ENCODE results near the gene CACNA1H.
"Not testable (repeated sequence)": the region's sequence is repeated elsewhere in the genome, so short reads cannot be mapped to it uniquely, and the experiment has no call there.

The CACNA1H gene

DNA sequence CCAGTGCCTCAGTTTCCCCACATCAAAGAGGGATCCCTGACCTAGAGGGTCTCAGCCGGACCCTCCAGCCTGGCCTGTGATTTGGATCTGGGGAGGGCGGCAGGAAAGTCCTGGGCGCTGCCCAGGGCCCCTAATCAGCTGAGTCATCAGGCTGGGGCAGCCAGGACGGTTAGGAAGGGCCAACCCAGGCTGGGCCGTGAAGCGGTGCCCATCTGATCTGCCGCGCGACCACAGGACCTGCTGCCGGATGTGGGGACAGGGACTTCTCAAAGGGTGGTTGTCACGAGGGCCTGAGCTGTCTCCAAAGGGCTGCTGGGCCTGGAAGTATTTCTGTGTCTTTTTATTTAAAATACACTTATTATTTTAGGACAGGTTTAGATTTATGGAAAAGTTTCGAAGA is 92.0 kb downstream of the CACNA1H start:
- TF ChIP-seq NFRKB (IDR thresholded peaks at IDR 0.05) (no peak), SP1 (IDR thresholded peaks at IDR 0.05) (no peak), ELF4 (IDR thresholded peaks at IDR 0.05) (no peak)
- DNase-seq (ENCODE audit: extremely low spot score): no peak
- ChIA-PET POLR2A (no interaction called here), CTCF (no interaction called here)

- CTCF ChIA-PET: no interaction called here
Observed at GRCh38 chr16:1245452-1246020, 92.6 kb downstream of the CACNA1H start.

GRCh38 chr16:1247903-1248537 is 95.1 kb downstream of the CACNA1H start:
- DNase-seq (ENCODE audit: extremely low spot score); POLR2A ChIA-PET; CTCF ChIA-PET: not testable (repeated sequence)

More at GRCh38 chr16:1245452-1246020, 92.6 kb downstream of the CACNA1H start:
- no peak for DNase-seq (ENCODE audit: extremely low spot score)
- POLR2A ChIA-PET: no interaction called here
- TF ChIP-seq SUZ12 (IDR thresholded peaks at IDR 0.05): no peak
- TF ChIP-seq HDGF (IDR thresholded peaks at IDR 0.05; ENCODE audit: borderline replicate concordance): no peak
- no peak for TF ChIP-seq ELF4 (IDR thresholded peaks at IDR 0.05)
- no peak for TF ChIP-seq FOXM1 (IDR thresholded peaks at IDR 0.05; ENCODE audit: borderline replicate concordance)
- TF ChIP-seq CTBP1 (IDR thresholded peaks at IDR 0.05; ENCODE audit: borderline replicate concordance): no peak
- no peak for TF ChIP-seq LEF1 (IDR thresholded peaks at IDR 0.05; ENCODE audit: borderline replicate concordance)
- no peak for TF ChIP-seq TARDBP (IDR thresholded peaks at IDR 0.05)
- TF ChIP-seq ARNT (IDR thresholded peaks at IDR 0.05): no peak
- TF ChIP-seq FOXA1 (IDR thresholded peaks at IDR 0.05): no peak
- TF ChIP-seq ZNF384 (IDR thresholded peaks at IDR 0.05): no peak
- no peak for TF ChIP-seq L3MBTL2 (conservative IDR thresholded peaks at IDR 0.05)

DNA sequence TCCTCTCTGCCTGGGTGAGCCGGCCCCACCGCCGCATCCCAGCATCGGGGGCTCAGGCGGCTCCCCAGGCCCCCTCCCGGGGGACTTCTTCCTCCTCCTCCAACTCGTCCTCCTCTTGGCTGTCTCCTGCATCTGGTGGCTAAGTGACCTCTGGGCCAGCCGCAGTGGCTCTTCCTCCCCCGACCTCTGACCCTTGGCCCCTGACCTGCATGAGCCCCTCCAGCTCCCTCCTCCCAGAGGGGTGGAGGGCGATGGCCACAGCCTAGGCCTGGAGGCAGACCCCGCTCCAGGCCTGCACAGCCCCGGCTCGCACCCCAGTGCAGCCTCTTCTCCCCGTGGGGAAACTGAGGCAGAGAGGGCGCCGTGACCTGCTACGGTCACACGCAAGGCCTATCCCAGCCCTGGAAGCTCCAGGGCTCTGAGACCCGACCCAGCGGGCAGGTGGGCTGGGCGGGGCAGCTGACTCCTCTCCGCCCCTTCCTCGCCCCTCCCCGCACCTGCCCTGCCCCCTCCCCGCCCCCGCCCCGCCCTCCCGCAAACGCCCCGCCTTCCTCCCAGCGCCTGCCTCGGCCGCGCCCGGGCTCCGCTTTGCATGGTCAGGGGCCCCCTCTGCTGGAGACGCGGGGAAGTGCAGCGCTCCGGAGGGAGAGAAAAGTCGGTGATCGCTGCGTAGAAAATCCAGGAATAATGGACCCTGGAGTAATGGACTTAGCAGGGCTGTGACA is 96.3 kb downstream of the CACNA1H start:
- CTCF ChIA-PET; POLR2A ChIA-PET; DNase-seq (ENCODE audit: extremely low spot score): not testable (repeated sequence)

DNA sequence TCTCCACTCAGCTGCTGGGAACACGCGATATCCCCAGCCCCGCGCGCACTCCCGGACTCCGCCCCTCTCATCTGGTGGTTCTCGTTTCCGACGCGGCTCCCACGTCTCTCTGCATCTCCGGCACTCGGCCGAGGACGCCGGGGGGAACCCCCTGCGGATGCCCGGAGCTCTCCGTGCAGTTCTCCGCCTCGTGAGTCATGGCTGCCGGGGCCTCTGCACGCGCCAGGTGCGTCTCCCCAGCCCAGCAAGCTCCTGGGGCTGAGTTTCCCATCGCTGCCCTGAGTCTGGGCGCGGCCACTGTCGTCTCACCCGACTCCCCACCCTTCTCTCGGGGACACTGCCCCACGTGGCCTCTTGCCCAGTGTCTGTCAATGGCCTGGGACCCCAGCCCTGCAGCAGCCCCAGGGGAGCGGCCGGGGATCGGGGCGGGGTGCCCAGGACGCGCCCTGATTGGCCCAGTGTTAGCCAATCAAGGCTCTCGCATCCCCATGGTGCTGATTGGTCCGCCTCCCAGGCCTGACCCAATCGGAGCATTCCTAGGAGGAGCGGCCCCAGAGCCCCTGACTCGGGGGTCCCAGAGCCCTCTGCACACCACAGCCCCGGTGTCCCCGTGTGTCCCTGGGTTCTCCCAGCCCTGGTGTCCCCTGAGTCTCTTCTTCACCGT is 100.9 kb downstream of the CACNA1H start:
- CTCF ChIA-PET; DNase-seq (ENCODE audit: extremely low spot score); POLR2A ChIA-PET: not testable (repeated sequence)

DNA sequence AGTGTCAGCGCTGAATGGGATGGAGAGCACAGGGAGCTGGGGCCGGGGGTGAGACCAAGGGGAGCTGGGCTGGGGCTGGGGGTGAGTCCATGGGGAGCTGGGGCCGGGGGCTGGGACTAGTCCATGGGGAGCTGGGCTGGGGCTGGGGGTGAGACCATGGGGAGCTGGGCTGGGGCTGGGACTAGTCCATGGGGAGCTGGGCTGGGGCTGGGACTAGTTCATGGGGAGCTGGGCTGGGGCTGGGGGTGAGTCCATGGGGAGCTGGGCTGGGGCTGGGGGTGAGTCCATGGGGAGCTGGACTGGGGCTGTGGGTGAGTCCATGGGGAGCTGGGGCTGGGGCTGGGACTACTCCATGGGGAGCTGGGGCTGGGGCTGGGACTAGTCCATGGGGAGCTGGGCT is 101.9 kb downstream of the CACNA1H start:
- CTCF ChIA-PET; POLR2A ChIA-PET; DNase-seq (ENCODE audit: extremely low spot score): not testable (repeated sequence)

DNA sequence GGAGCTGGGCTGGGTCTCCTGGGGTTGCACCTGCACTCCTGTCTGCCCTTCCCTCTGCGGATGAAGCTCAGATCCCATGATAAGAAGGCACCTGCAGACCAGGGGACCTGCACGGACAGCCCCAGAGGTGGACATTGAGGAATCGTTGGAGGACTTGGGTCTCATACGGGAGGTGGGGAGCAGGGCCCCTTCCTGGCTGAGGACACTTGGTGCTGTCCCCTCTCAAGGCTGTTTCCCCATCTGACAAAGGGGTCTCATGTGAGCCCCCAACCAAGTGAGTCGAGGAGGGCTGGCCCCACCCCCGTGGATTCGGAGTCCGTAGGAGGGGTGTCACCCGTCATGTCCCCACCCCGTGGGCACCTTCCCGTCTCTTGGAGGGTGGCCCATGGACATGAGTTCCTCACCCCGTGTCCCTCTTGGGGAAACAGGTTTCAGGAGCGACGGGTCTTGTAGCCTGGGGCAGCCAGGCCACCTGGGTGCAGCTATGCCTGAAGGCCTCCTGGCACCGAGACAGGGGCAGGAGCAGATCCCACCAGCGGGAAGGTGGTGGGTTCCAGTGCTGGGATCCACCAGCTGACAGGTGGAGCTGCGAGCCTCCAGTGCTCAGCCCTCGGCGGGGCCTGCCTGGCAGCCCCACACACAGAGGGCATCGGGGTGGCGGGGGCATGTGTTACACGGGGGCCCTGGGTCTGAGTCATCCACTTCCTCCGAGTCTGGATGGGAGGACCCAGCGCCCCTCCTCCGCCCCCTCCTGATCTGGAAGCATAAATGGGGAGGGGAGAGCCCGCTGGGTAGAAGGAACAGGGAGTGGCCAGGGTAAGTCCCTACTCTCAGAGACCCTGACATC is 102.6 kb downstream of the CACNA1H start, which contains the start of gene TPSD1:
TPSD1 (plus strand) TSS at position 794 of the 847 bp plus-strand sequence. CDS start 212 bp downstream, outside the sequence.
- CTCF ChIA-PET; DNase-seq (ENCODE audit: extremely low spot score); POLR2A ChIA-PET: not testable (repeated sequence)

DNA sequence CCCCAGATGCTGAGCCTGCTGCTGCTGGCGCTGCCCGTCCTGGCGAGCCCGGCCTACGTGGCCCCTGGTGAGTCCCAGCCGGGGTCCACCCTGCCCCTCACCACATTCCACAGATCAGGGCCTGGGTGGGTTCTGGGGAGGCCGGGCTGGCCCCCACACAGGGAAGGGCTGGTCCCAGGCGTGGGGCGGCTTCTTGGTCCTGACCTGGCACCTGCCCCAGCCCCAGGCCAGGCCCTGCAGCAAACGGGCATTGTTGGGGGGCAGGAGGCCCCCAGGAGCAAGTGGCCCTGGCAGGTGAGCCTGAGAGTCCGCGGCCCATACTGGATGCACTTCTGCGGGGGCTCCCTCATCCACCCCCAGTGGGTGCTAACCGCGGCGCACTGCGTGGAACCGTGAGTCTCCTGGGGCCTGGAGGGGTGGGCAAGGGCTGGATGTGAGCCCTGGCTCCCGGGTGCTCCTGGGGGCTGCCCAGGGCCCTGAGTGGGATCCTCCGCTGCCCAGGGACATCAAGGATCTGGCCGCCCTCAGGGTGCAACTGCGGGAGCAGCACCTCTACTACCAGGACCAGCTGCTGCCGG is 103.5 kb downstream of the CACNA1H start:
- DNase-seq (ENCODE audit: extremely low spot score); POLR2A ChIA-PET; CTCF ChIA-PET: not testable (repeated sequence)

- CTCF ChIA-PET: no interaction called here
- TF ChIP-seq CTBP1 (IDR thresholded peaks at IDR 0.05; ENCODE audit: borderline replicate concordance): no peak
- POLR2A ChIA-PET: no interaction called here
- DNase-seq (ENCODE audit: extremely low spot score): no peak
Observed at GRCh38 chr16:1256874-1257322, 104.0 kb downstream of the CACNA1H start.
